Kidney capillary endothelial cell (primary cell): ENCODE measurements around the gene FREM1.
"Not testable (repeated sequence)": the region's sequence is repeated elsewhere in the genome, so short reads cannot be mapped to it uniquely, and the experiment has no call there.

Experiments used
- DNase-seq: peaks from one replicate; pipeline ENCODE4 v3.0.0-alpha.2; 2018; ENCODE audit warnings: low spot score

The FREM1 gene

GRCh38 chr9:14909961-14910805, at the start of gene FREM1:
Gene FREM1 (minus strand): TSS chr9:14910428. CDS start chr9:14868977, 41,451 bp downstream.
- peak; percentile 4 for DNase-seq

- DNase-seq: no peak
Observed at GRCh38 chr9:14958989-14959388, 48.8 kb upstream of the FREM1 start.

- no peak for DNase-seq
Observed at GRCh38 chr9:14957109-14957508, 46.9 kb upstream of the FREM1 start.

GRCh38 chr9:14956208-14956607, 46.0 kb upstream of the FREM1 start:
- no peak for DNase-seq

- DNase-seq: no peak
Observed at GRCh38 chr9:14945351-14945750, 35.1 kb upstream of the FREM1 start.

GRCh38 chr9:14941501-14942405, 31.5 kb upstream of the FREM1 start:
- DNase-seq: no peak

GRCh38 chr9:14939378-14939777, 29.1 kb upstream of the FREM1 start:
- DNase-seq: no peak

GRCh38 chr9:14937216-14937615, 27.0 kb upstream of the FREM1 start:
- no peak for DNase-seq

- DNase-seq: no peak
Observed at GRCh38 chr9:14936491-14936890, 26.3 kb upstream of the FREM1 start.

- DNase-seq: no peak
Observed at GRCh38 chr9:14935964-14936363, 25.7 kb upstream of the FREM1 start.

- DNase-seq: no peak
Observed at GRCh38 chr9:14935106-14935751, 25.0 kb upstream of the FREM1 start.

- DNase-seq: no peak
Observed at GRCh38 chr9:14932641-14933040, 22.4 kb upstream of the FREM1 start.

- DNase-seq: no peak
Observed at GRCh38 chr9:14932231-14932630, 22.0 kb upstream of the FREM1 start.

- DNase-seq: no peak
Observed at GRCh38 chr9:14926941-14927624, 16.9 kb upstream of the FREM1 start.

- DNase-seq: no peak
Observed at GRCh38 chr9:14924230-14925219, 14.3 kb upstream of the FREM1 start.

GRCh38 chr9:14923701-14924100, 13.5 kb upstream of the FREM1 start:
- no peak for DNase-seq

- DNase-seq: not testable (repeated sequence)
Observed at GRCh38 chr9:14920805-14921204, 10.6 kb upstream of the FREM1 start.

GRCh38 chr9:14913366-14913765, 3.1 kb upstream of the FREM1 start:
- no peak for DNase-seq

- no peak for DNase-seq
Observed at GRCh38 chr9:14912859-14913258, 2.6 kb upstream of the FREM1 start.

- no peak for DNase-seq
Observed at GRCh38 chr9:14911046-14911445, 818 bp upstream of the FREM1 start.

- DNase-seq: no peak
Observed at GRCh38 chr9:14909601-14909960, 647 bp downstream of the FREM1 start.
